ENCODE data around the gene USH1C.

The USH1C gene

GRCh38 chr11:17471501-17471900 lies 72.7 kb downstream of the USH1C start:
- no peak for DNase-seq (ENCODE audit: low read depth)

DNA sequence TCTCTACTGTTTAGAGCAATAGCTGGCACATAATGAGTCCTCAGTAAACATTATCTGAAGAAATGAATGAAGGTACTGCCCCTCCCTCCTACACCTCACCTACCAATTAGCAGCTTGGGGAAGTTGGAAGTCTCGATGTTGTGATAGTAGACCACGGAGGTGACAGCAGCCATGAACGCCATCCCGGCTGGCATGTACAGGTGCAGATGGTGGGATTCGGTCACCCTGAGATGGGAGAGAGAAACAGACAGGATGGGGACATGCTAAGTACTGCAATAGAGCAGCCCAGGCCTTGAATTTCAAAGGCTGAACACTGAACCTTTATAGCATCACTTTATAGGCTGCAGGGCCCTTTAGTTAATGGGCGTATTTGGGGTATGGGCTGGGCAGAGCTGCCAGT lies 74.2 kb downstream of the USH1C start:
- no peak for DNase-seq (ENCODE audit: low read depth)

GRCh38 chr11:17468122-17468521 lies 76.1 kb downstream of the USH1C start:
- DNase-seq (ENCODE audit: low read depth) = no peak

DNA sequence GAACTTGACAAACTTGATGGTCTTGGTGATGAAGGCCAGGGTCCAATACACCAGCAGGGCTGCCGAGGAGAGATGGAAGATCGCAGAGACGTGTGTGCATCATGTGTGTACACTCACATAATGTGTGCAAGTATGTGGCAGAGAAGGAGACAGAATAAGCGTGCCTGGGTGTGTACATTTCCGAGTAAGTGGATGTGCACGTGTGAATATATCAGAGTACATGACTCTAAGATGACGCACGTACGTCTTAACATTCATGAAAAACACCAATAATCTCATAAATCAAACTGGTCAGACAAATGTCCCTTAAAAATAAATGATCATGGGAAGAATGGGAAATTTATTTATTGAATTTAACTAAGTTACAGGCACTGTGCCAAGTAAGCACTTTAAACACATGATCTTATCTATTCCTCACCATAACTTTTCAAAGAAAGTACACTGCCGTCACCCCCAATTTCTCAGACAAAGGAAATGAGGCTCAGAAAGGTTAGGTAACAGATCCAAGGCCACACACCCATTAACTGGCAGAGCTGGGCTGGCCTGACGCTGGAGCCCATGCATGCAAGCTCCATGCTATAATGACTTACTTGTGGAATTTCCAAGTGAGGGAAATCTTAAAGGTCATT lies 80.6 kb downstream of the USH1C start:
- DNase-seq (ENCODE audit: low read depth) = no peak

DNA sequence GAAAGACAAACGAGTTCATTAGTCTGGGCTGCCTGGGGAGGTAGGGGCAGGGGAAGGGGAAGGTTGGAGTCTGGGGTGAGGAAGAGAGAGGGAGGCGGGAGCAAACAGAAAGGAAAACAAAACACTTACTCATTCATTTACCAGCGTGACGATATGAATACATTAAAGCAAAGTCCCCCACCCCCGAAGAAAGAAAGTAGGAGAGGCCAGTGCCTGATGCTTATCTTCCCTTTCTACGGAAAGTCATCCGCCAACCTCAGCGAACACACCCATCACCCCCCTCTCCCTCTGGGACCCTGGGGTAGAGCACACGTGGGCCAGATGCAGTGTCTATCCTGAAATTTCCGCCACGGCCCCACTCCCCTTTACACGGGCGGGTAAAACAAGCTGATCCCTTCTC lies 81.3 kb downstream of the USH1C start:
- no peak for DNase-seq (ENCODE audit: low read depth)

DNA sequence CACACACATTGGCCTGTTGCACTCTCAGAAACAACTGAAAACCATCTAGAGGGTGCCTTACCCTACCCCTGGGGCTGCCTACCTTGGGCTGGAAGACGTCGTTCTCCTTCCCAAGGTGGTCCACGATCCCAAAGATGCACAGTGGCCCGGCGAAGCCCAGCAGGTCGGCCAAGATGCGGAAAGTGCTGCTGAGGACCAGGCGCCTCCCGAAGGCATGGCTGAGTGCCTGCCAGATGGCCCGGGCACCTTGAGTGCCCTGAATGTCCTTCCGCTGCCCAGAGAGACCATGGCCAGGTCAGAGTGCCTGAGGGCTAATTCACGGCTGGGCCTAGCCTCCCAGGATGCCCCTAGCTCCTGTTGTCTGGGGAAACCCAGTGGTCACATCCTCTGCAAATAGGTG lies 83.8 kb downstream of the USH1C start:
- no peak for DNase-seq (ENCODE audit: low read depth)

GRCh38 chr11:17459236-17459896 lies 84.8 kb downstream of the USH1C start:
- DNase-seq (ENCODE audit: low read depth) = no peak

- DNase-seq (ENCODE audit: low read depth) = no peak
Measured at GRCh38 chr11:17458268-17458667, 85.9 kb downstream of the USH1C start.

GRCh38 chr11:17457396-17458173 lies 86.6 kb downstream of the USH1C start:
- DNase-seq (ENCODE audit: low read depth) = no peak

GRCh38 chr11:17452668-17453067 lies 91.5 kb downstream of the USH1C start:
- no peak for DNase-seq (ENCODE audit: low read depth)

DNA sequence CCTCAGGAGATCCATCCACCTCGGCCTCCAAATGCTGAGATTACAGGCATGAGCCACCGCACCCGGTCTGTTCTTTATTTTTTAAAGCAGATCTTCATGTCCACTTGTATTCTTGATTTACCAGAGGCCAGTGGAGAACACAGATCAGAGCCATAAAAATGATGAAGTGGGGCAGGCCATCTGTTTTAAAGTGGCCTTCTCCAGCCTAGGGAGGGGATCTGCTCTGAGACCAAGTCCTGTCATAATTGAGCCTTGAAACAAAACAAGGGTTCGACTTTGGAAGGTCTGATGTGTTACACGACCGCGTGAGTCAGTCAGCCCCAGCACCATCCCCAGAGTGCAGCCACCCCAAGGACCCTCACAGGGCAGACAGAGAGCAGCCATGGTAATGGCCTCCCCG lies 95.1 kb downstream of the USH1C start:
- DNase-seq (ENCODE audit: low read depth) = no peak

- DNase-seq (ENCODE audit: low read depth) = no peak
Measured at GRCh38 chr11:17446482-17446881, 97.7 kb downstream of the USH1C start.

DNA sequence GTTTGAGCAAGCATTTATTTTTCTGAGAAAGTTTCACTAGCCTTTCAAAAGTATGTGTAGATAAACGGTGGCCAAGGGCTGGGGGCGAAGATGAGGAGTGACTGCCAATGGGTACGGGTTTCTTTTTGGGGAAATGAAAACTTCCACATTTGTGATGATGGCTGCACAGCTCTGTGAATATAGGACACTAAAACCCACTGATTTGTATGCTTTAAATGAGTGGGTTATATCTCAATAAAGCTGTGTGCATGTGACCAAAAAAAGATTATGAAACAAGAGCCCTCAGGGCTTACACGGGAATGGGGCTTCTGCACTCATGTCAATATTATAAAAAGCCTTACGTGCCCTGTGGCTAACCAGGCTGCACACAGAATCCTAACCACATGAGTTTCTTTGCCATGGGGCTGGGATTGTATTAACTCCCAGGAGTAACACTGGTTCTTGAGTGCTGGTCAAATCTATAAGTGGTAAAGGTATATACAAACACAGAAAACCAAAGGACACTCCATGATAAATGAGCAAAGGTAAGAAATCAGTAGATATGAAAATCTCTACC lies 98.9 kb downstream of the USH1C start:
- DNase-seq (ENCODE audit: low read depth) = no peak

DNA sequence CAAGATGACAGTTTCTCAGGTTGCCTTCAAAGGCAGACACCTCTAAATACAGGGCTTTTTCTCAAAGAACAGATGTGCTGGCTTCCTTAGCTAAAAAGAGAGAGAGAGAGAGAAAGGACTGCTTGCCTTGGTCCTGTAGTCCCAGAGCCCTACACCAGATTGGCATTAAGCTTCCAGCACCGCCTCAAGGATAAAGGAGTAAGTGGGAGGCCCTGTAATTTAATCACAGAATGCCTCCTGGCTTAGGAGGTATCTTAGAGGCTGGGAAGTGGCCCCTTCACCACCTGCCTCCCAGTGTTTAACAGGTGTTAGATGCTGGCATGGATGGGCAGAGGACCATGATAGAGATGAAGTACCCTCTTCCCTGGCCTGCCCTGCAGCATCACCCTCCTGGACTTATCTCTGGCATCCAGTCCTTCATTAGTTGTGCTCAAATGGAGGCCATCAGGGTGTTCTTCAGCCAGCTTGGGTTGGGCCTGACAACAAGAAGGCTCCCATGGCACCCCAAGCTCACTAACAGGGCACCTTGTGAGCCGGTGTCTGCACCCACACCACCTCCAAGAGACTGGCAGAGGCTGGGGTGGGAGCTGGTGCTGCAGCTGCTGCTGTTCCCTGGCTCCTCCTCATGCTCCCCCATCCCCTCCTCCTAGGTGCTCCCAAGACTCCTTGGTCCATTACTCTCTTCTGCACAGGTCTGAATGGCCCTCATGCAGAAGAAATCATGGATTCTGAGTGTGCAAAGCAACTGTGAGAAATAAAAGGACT lies 100.1 kb downstream of the USH1C start:
- DNase-seq (ENCODE audit: low read depth) = no peak
